H9 (cell line): ENCODE measurements around the gene HOXD4. TPM values are rescaled to one million over a fixed set of nuclear protein-coding genes. Genes with fewer than 3 reads are reported as not detected.

Source experiments
- DNase-seq: peaks from one replicate; pipeline ENCODE4 v3.0.0-alpha.2; 2017
- H2AFZ ChIP-seq: one replicate; pipeline ENCODE4 v1.6.1; 2013; ENCODE audit warnings: mild to moderate bottlenecking, low read length, control low read depth, moderate library complexity
- H2AK5ac ChIP-seq: 2 replicates; pipeline ENCODE4 v1.6.1; 2013; ENCODE audit warnings: low read length, control low read depth, mixed read lengths; ENCODE audit not compliant: insufficient read length
- H2BK120ac ChIP-seq: one replicate; pipeline ENCODE4 v1.6.1; 2013; ENCODE audit warnings: low read depth, mild to moderate bottlenecking, low read length, control low read depth, inconsistent platforms; ENCODE audit not compliant: poor library complexity, severe bottlenecking
- H2BK12ac ChIP-seq: 2 replicates; pipeline ENCODE4 v1.6.1; 2013; ENCODE audit warnings: low read length, control low read depth, mixed read lengths, low read depth; ENCODE audit not compliant: insufficient read length
- H2BK15ac ChIP-seq: 2 replicates; pipeline ENCODE4 v1.6.1; 2013; ENCODE audit warnings: low read depth, low read length, control low read depth
- H2BK20ac ChIP-seq: one replicate; pipeline ENCODE4 v1.6.1; 2013; ENCODE audit warnings: low read depth, mild to moderate bottlenecking, low read length, control low read depth, inconsistent platforms; ENCODE audit not compliant: poor library complexity, severe bottlenecking
- H2BK5ac ChIP-seq: 2 replicates; pipeline ENCODE4 v1.6.1; 2013; ENCODE audit warnings: low read length, control low read depth, mixed read lengths; ENCODE audit not compliant: insufficient read length
- H3K14ac ChIP-seq: 2 replicates; pipeline ENCODE4 v1.6.1; 2013; ENCODE audit warnings: low read length, control low read depth; ENCODE audit not compliant: insufficient read depth
- H3K18ac ChIP-seq: 2 replicates; pipeline ENCODE4 v1.6.1; 2013; ENCODE audit warnings: low read depth, mild to moderate bottlenecking, mixed read lengths, low read length, control low read depth; ENCODE audit not compliant: insufficient read length
- H3K23ac ChIP-seq: 2 replicates; pipeline ENCODE4 v1.6.1; 2013; ENCODE audit warnings: low read length, control low read depth, mixed read lengths, low read depth; ENCODE audit not compliant: insufficient read length
- H3K23me2 ChIP-seq: 2 replicates; pipeline ENCODE4 v1.6.1; 2013; ENCODE audit warnings: low read depth, mild to moderate bottlenecking, mixed read lengths, low read length, control low read depth; ENCODE audit not compliant: insufficient read length, poor library complexity, severe bottlenecking
- H3K27ac ChIP-seq: 2 replicates; pipeline ENCODE4 v1.5.1; 2013; ENCODE audit warnings: low read length, control low read depth, mixed read lengths, low read depth; ENCODE audit not compliant: insufficient read length
- H3K27me3 ChIP-seq: 2 replicates; pipeline ENCODE4 v1.6.1; 2013; ENCODE audit warnings: low read length, control low read depth, inconsistent platforms; ENCODE audit not compliant: insufficient read depth
- H3K4ac ChIP-seq: 2 replicates; pipeline ENCODE4 v1.6.1; 2013; ENCODE audit warnings: low read depth, mild to moderate bottlenecking, control low read depth, inconsistent platforms, low read length, moderate library complexity
- H3K4me1 ChIP-seq: 2 replicates; pipeline ENCODE4 v1.6.1; 2013; ENCODE audit warnings: low read length, control low read depth, inconsistent platforms; ENCODE audit not compliant: insufficient read depth
- H3K4me2 ChIP-seq: 2 replicates; pipeline ENCODE4 v1.6.1; 2013; ENCODE audit warnings: low read length, control low read depth, mixed read lengths; ENCODE audit not compliant: insufficient read length, insufficient read depth
- H3K56ac ChIP-seq: 2 replicates; pipeline ENCODE4 v1.6.1; 2013; ENCODE audit warnings: low read depth, mild to moderate bottlenecking, mixed read lengths, low read length, control low read depth; ENCODE audit not compliant: insufficient read length
- H3K79me1 ChIP-seq: 2 replicates; pipeline ENCODE4 v1.6.1; 2013; ENCODE audit warnings: low read depth, mild to moderate bottlenecking, moderate library complexity, low read length, control low read depth, inconsistent platforms; ENCODE audit not compliant: insufficient read depth, poor library complexity, severe bottlenecking
- H3K79me2 ChIP-seq: 2 replicates; pipeline ENCODE4 v1.6.1; 2013; ENCODE audit warnings: low read length, control low read depth, inconsistent platforms; ENCODE audit not compliant: insufficient read depth
- H3K9ac ChIP-seq: 2 replicates; pipeline ENCODE4 v1.6.1; 2013; ENCODE audit warnings: low read length, control low read depth, mixed read lengths; ENCODE audit not compliant: insufficient read length; ENCODE audit errors: extremely low read depth
- H3K9me3 ChIP-seq: one replicate; pipeline ENCODE4 v1.6.1; 2013; ENCODE audit warnings: low read depth, low read length, inconsistent platforms; ENCODE audit not compliant: control insufficient read depth
- H3T11ph ChIP-seq: one replicate; pipeline ENCODE4 v1.6.1; 2013; ENCODE audit warnings: mild to moderate bottlenecking, low read length, control low read depth, inconsistent platforms
- H4K20me1 ChIP-seq: one replicate; pipeline ENCODE4 v1.6.1; 2013; ENCODE audit not compliant: control insufficient read depth, insufficient read length, insufficient read depth
- H4K5ac ChIP-seq: 2 replicates; pipeline ENCODE4 v1.6.1; 2013; ENCODE audit warnings: low read depth, mild to moderate bottlenecking, mixed read lengths, low read length, control low read depth; ENCODE audit not compliant: insufficient read length
- H4K8ac ChIP-seq: replicated peaks from 2 replicates; pipeline ENCODE4 v1.6.1; 2013; ENCODE audit warnings: low read length, control low read depth, mixed read lengths, low read depth; ENCODE audit not compliant: insufficient read length
- H4K91ac ChIP-seq: 2 replicates; pipeline ENCODE4 v1.6.1; 2013; ENCODE audit warnings: low read depth, mild to moderate bottlenecking, moderate library complexity, mixed read lengths, low read length, control low read depth; ENCODE audit not compliant: insufficient read length
- H3K27ac Mint-ChIP-seq, 3 experiments: 2 replicates in 2 of 3; 3 replicates in 1 of 3; pipeline ENCODE4 v1.8.0; 2020 to 2021; ENCODE audit warnings: mixed read lengths in 3 of 3, mild to moderate bottlenecking in 1 of 3, moderate library complexity in 1 of 3
- H3K27me3 Mint-ChIP-seq: 2 replicates; pipeline ENCODE4 v1.8.0; 2021; ENCODE audit warnings: low read depth, mild to moderate bottlenecking, moderate library complexity, mixed read lengths
- H3K36me3 Mint-ChIP-seq, 3 experiments: 2 replicates in 2 of 3; 3 replicates in 1 of 3; pipeline ENCODE4 v1.8.0; 2020 to 2021; ENCODE audit warnings: low read depth in 3 of 3, mixed read lengths in 3 of 3; ENCODE audit not compliant: insufficient read depth in 1 of 3
- H3K4me1 Mint-ChIP-seq, 2 experiments: 2 replicates each; pipeline ENCODE4 v1.8.0; 2020; ENCODE audit warnings: mixed read lengths in 2 of 2
- H3K4me3 Mint-ChIP-seq, 2 experiments: 2 replicates in 1 of 2; 3 replicates in 1 of 2; pipeline ENCODE4 v1.8.0; 2020 to 2021; ENCODE audit warnings: mild to moderate bottlenecking in 2 of 2, mixed read lengths in 2 of 2, moderate library complexity in 1 of 2
- H3K9me3 Mint-ChIP-seq, 2 experiments: 2 replicates in 1 of 2; 3 replicates in 1 of 2; pipeline ENCODE4 v1.8.0; 2020; ENCODE audit warnings: mild to moderate bottlenecking in 2 of 2, mixed read lengths in 2 of 2, moderate library complexity in 1 of 2
- CTCF ChIP-seq: fragments of 200-600 bp; sonication (generic); conservative IDR thresholded peaks from 3 replicates; pipeline ENCODE4 v1.8.0; 2021; ENCODE audit warnings: antibody characterized with exemption, mild to moderate bottlenecking
- WGBS: extraction: QIAGEN DNeasy Blood & Tissue Kit; methylation state at CpG from one replicate; pipeline ENCODE4 v1.1.7; 2013; ENCODE audit warnings: missing lambda C conversion rate, low lambda C conversion rate, mixed read lengths; ENCODE audit not compliant: insufficient read length; ENCODE audit errors: extremely low coverage; 5-methylcytosine and 5-hydroxymethylcytosine counted together
- total RNA-seq: library from RNA; stranded (reverse); gene quantifications from 2 replicates; pipeline ENCODE4 v1.2.1, GENCODE V29; 2021

The HOXD4 gene
- total RNA-seq, 1 experiment from 2014 or later: not detected

- no peaks in the 10 kb centered on the region for H3K23me2 ChIP-seq
- H3K36me3 Mint-ChIP-seq: no peaks in the 10 kb centered on the region; a peak in 2 of 7 replicates
- H3K4me3 Mint-ChIP-seq: no peak overlapping the region
- H4K5ac ChIP-seq: no peak overlapping the region
- no peak overlapping the region for H4K91ac ChIP-seq
- peaks cover 97% of the 10 kb centered on the region for H3K27me3 Mint-ChIP-seq
- H3K4ac ChIP-seq: no peak overlapping the region
- DNase-seq: peak; percentile 30
- peaks cover 91% of the 10 kb centered on the region for H3K27me3 ChIP-seq
- no peak overlapping the region for H3K56ac ChIP-seq
- no peak overlapping the region for H2BK120ac ChIP-seq
- H4K20me1 ChIP-seq: no peaks in the 10 kb centered on the region
- no CpG with 5 or more reads among the region's 6 CpGs for WGBS
- no peak for TF ChIP-seq CTCF
- no peaks in the 10 kb centered on the region for H3K79me2 ChIP-seq
- peaks cover 0 to 13% of the 10 kb centered on the region in 2 experiments; a peak in 4 of 5 replicates for H3K9me3 Mint-ChIP-seq
- H2BK15ac ChIP-seq: no peak overlapping the region
- no peak overlapping the region for H3K4me2 ChIP-seq
- no peak overlapping the region for H2AFZ ChIP-seq
- H3K27ac ChIP-seq: no peak overlapping the region
- no peak overlapping the region for H3T11ph ChIP-seq
- H3K14ac ChIP-seq: no peak overlapping the region
- H2BK12ac ChIP-seq: no peak overlapping the region
- no peaks in the 10 kb centered on the region for H3K4me1 ChIP-seq
- H2BK5ac ChIP-seq: no peak overlapping the region
- H3K23ac ChIP-seq: no peak overlapping the region
- H4K8ac ChIP-seq: no peak overlapping the region
- no peak overlapping the region for H2BK20ac ChIP-seq
- no peak overlapping the region for H3K27ac Mint-ChIP-seq
- H3K9ac ChIP-seq: no peak overlapping the region
- no peaks in the 10 kb centered on the region for H3K9me3 ChIP-seq
- H3K79me1 ChIP-seq: no peaks in the 10 kb centered on the region
- H3K18ac ChIP-seq: no peak overlapping the region
- H3K4me1 Mint-ChIP-seq: peaks cover 12 to 22% of the 10 kb centered on the region in 2 experiments
- H2AK5ac ChIP-seq: no peak overlapping the region
Observed at GRCh38 chr2:176125772-176126054, 25.6 kb upstream of the HOXD4 start.
